ENCODE measurements around the gene ZXDC.

The ZXDC gene

DNA sequence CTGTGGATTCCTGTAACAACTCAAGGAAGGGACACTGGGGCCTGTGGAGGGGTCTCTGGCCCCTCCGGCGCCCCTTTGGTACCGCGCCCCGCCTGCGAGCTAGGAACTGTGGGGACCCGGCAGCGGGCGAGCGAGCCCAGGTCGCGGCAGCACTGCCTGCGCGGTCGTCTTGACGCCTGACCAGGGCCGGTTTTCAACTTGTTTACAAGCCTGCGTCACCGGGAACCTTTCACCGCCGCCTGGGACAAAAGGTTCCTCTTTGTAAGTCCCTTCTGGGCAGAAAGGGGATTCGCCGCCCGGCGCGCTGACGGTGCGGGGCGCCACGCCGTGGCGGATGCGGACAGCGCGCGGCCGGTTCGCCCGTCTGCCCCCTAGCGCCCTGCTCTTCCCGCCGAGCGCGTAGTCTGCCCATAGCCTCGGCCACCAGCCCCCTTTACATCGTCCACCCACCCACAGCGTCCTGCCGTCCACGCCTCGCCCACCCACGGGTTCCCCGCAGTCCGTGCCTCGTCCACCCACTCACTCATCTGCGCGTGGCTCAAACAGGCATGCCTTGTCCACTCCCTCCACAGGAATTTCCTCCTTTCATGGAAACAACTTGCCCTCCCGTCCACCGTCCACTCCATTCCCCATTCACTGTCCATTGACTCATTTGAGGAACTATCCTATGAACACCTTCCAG lies 86.4 kb downstream of the ZXDC start:
- FAIRE-seq (no peak), DNase-seq (ENCODE audit: insufficient read length, low spot score) (peak; percentile 32)
- no peak for TF ChIP-seq POLR2A (IDR thresholded peaks at IDR 0.05; ENCODE audit: low read depth, low read length)

All from H54 (cell line).